ENCODE data around the gene FOXO4. TPM values are rescaled to one million over a fixed set of nuclear protein-coding genes. Genes with fewer than 3 reads are reported as not detected.

Gene FOXO4
- total RNA-seq, 1 experiment from 2014 or later, result 17.7 TPM

DNA sequence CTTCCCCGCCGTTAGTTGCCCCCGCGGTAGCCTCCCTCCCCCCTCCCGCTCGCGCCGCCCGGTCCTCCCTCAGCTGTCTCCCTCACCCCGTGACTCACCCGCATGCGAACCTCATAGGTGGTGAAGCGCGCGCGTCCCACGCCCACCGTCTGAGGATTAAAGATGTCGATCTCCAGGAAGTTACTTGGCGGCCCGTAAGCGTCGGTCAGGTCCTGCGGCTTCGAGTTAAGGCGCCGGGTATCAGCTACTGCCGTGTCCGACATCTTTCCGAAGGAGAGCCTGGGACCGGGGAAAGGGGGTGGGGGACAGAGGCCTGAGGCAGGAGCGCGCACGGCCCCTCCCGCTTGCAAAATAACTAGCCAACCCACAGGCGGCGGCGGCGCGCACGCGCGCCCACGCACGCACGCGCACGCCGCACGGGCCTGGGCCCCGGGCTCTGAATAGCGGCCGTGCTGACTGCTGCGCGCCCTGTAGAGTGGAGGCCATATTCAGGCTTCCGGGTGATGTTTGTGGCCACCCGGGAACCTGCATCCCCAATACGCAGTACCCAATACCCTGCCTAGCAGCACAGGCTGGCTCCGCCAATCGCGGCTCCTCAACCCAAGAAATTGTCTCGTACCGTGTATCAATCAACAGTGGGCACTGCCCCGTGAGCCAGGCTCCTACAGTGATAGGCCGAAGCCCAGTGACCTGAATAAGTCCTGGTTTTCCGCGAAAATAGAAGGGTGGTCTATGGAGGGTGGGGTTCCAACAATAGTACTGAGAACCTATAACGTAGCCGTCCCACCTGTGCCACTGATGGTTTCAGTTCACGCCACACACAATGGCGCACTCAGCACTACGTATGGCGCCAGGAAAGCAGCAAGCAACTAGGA, 27.4 kb upstream of the FOXO4 start, which contains the start of gene SNX12:
SNX12 (minus strand) TSS at position 291 of the 875 bp plus-strand sequence; CDS start at position 263, 28 bp downstream.
- Histone ChIP-seq H3K79me2 (ENCODE audit: insufficient read depth, low read length) (peaks cover 4% of the 10 kb centered on the region; the same call in 1 of the 2 replicates), H4K8ac (replicated peaks; ENCODE audit: insufficient read length, low read depth, low read length) (no peak within 1 kb of the TSS), H3K4me2 (ENCODE audit: insufficient read depth, insufficient read length, low read length) (peak within 1 kb of the TSS; percentile 82), H2AK5ac (ENCODE audit: insufficient read length, low read length) (no peak within 1 kb of the TSS), H3K23ac (ENCODE audit: insufficient read length, low read depth, low read length) (no peak within 1 kb of the TSS), H3K9me3 (ENCODE audit: control insufficient read depth, low read depth, low read length) (peaks cover 11% of the 10 kb centered on the region), H3K27ac (ENCODE audit: insufficient read length, low read depth, low read length) (no peak within 1 kb of the TSS), H3K4me1 (ENCODE audit: insufficient read depth, low read length) (no peaks in the 10 kb centered on the region), H2BK12ac (ENCODE audit: insufficient read length, low read depth, low read length) (no peak within 1 kb of the TSS), H3K9ac (ENCODE audit: extremely low read depth, insufficient read length, low read length) (peak within 1 kb of the TSS; percentile 74), H3T11ph (ENCODE audit: low read length) (no peak within 1 kb of the TSS), H2AFZ (ENCODE audit: low read length) (no peak within 1 kb of the TSS), H2BK15ac (ENCODE audit: low read depth, low read length) (no peak within 1 kb of the TSS), H2BK5ac (ENCODE audit: insufficient read length, low read length) (no peak within 1 kb of the TSS), H4K20me1 (ENCODE audit: control insufficient read depth, insufficient read depth, insufficient read length) (no peaks in the 10 kb centered on the region), H3K23me2 (ENCODE audit: insufficient read length, low read depth, low read length, poor library complexity, severe bottlenecking) (no peaks in the 10 kb centered on the region), H3K27me3 (ENCODE audit: insufficient read depth, low read length) (no peaks in the 10 kb centered on the region), H2BK20ac (ENCODE audit: low read depth, low read length, poor library complexity, severe bottlenecking) (no peak within 1 kb of the TSS), H4K91ac (ENCODE audit: insufficient read length, low read depth, low read length) (no peak within 1 kb of the TSS), H3K56ac (ENCODE audit: insufficient read length, low read depth, low read length) (no peak within 1 kb of the TSS), H4K5ac (ENCODE audit: insufficient read length, low read depth, low read length) (no peak within 1 kb of the TSS), H3K14ac (ENCODE audit: insufficient read depth, low read length) (no peak within 1 kb of the TSS; the same call in 1 of the 2 replicates), H3K4ac (ENCODE audit: low read depth, low read length) (no peak within 1 kb of the TSS), H2BK120ac (ENCODE audit: low read depth, low read length, poor library complexity, severe bottlenecking) (no peak within 1 kb of the TSS), H3K18ac (ENCODE audit: insufficient read length, low read depth, low read length) (no peak within 1 kb of the TSS), H3K79me1 (ENCODE audit: insufficient read depth, low read depth, low read length, poor library complexity, severe bottlenecking) (no peaks in the 10 kb centered on the region)
- no CpG with 5 or more reads among the region's 73 CpGs for WGBS (ENCODE audit: extremely low coverage, insufficient read length, low lambda C conversion rate)
- Mint-ChIP-seq H3K36me3 (ENCODE audit: insufficient read depth in 1 of 3, low read depth in 3 of 3) (peaks cover 2 to 10% (median 4%) of the 10 kb centered on the region in 3 experiments; a peak in 5 of 7 replicates), H3K4me3 (peak within 1 kb of the TSS; percentile 87 to 99), H3K27ac (peak within 1 kb of the TSS; percentile 86 to 97 (median 87)), H3K9me3 (peaks cover 44 to 61% of the 10 kb centered on the region in 2 experiments), H3K4me1 (peaks cover 6 to 8% of the 10 kb centered on the region in 2 experiments; a peak in 1 of 4 replicates), H3K27me3 (ENCODE audit: low read depth) (0 out of 2 replicates have a peak, but pooled peaks cover 2% of the 10 kb centered on the region)
- TF ChIP-seq CTCF (conservative IDR thresholded peaks at IDR 0.05), result no peak
- peak; percentile 95 for DNase-seq
